Measurements from ENCODE around the gene RNF148. TPM values are rescaled to one million over a fixed set of nuclear protein-coding genes. Genes with fewer than 3 reads are reported as not detected.
"Not testable (repeated sequence)": the region's sequence is repeated elsewhere in the genome, so short reads cannot be mapped to it uniquely, and the experiment has no call there.

The RNF148 gene
- total RNA-seq, 1 donor from 2014 or later, result 0.30 TPM

- no peak for DNase-seq (ENCODE audit: low spot score)
- ATAC-seq, result no peak
Observed at GRCh38 chr7:122692769-122693309, 9.9 kb downstream of the RNF148 start.

GRCh38 chr7:122691569-122692235, 11.0 kb downstream of the RNF148 start:
- DNase-seq (ENCODE audit: low spot score) (no peak), ATAC-seq (no peak)

GRCh38 chr7:122689346-122690109, 13.2 kb downstream of the RNF148 start:
- DNase-seq (ENCODE audit: low spot score) (no peak), ATAC-seq (no peak)

GRCh38 chr7:122688400-122688998, 14.2 kb downstream of the RNF148 start:
- ATAC-seq (no peak), DNase-seq (ENCODE audit: low spot score) (no peak)

- no peak for DNase-seq (ENCODE audit: low spot score)
- no peak for ATAC-seq
Observed at GRCh38 chr7:122686360-122686878, 16.3 kb downstream of the RNF148 start.

- DNase-seq (ENCODE audit: low spot score) (no peak), ATAC-seq (no peak)
Observed at GRCh38 chr7:122684504-122684903, 18.2 kb downstream of the RNF148 start.

GRCh38 chr7:122682815-122683550, 19.7 kb downstream of the RNF148 start:
- ATAC-seq (no peak), DNase-seq (ENCODE audit: low spot score) (no peak)

- not testable (repeated sequence) for ATAC-seq; DNase-seq (ENCODE audit: low spot score)
Observed at GRCh38 chr7:122681186-122681585, 21.5 kb downstream of the RNF148 start.

- DNase-seq (ENCODE audit: low spot score) (no peak), ATAC-seq (no peak)
Observed at GRCh38 chr7:122679813-122680212, 22.9 kb downstream of the RNF148 start.

GRCh38 chr7:122679269-122679709, 23.4 kb downstream of the RNF148 start:
- not testable (repeated sequence) for ATAC-seq; DNase-seq (ENCODE audit: low spot score)

- ATAC-seq (no peak), DNase-seq (ENCODE audit: low spot score) (no peak)
Observed at GRCh38 chr7:122677149-122677548, 25.6 kb downstream of the RNF148 start.

GRCh38 chr7:122676466-122676865, 26.3 kb downstream of the RNF148 start:
- no peak for DNase-seq (ENCODE audit: low spot score)

GRCh38 chr7:122675621-122676020, 27.1 kb downstream of the RNF148 start:
- DNase-seq (ENCODE audit: low spot score) (no peak), ATAC-seq (no peak)

More at GRCh38 chr7:122676466-122676865, 26.3 kb downstream of the RNF148 start:
- no peak for ATAC-seq

- DNase-seq (ENCODE audit: low spot score), result no peak
- no peak for ATAC-seq
Observed at GRCh38 chr7:122675011-122675410, 27.7 kb downstream of the RNF148 start.

- DNase-seq (ENCODE audit: low spot score), result no peak
- no peak for ATAC-seq
Observed at GRCh38 chr7:122674502-122674901, 28.2 kb downstream of the RNF148 start.

GRCh38 chr7:122673951-122674350, 28.8 kb downstream of the RNF148 start:
- ATAC-seq, result no peak
- no peak for DNase-seq (ENCODE audit: low spot score)

GRCh38 chr7:122672536-122672935, 30.2 kb downstream of the RNF148 start:
- DNase-seq (ENCODE audit: low spot score), result no peak
- no peak for ATAC-seq

- DNase-seq (ENCODE audit: low spot score), result no peak
- no peak for ATAC-seq
Observed at GRCh38 chr7:122663733-122664132, 39.0 kb downstream of the RNF148 start.

- DNase-seq (ENCODE audit: low spot score) (no peak), ATAC-seq (no peak)
Observed at GRCh38 chr7:122658856-122659255, 43.9 kb downstream of the RNF148 start.

- DNase-seq (ENCODE audit: low spot score) (no peak), ATAC-seq (no peak)
Observed at GRCh38 chr7:122653685-122654084, 49.0 kb downstream of the RNF148 start.

GRCh38 chr7:122652876-122653275, 49.8 kb downstream of the RNF148 start:
- ATAC-seq (no peak), DNase-seq (ENCODE audit: low spot score) (no peak)
